Left ventricle myocardium superior (tissue), 1 donor: ENCODE data around the gene MEST. TPM values are rescaled to one million over a fixed set of nuclear protein-coding genes. Genes with fewer than 3 reads are reported as not detected.
"Not testable (repeated sequence)": the region's sequence is repeated elsewhere in the genome, so short reads cannot be mapped to it uniquely, and the experiment has no call there.

ENCODE experiments used
- ATAC-seq: fragments of 200-7000 bp; cut with Tn5 transposase; one replicate; pipeline ENCODE4 v1.9.1; 2020; ENCODE audit warnings: mild to moderate bottlenecking, moderate library complexity
- DNase-seq: peaks from one replicate; pipeline ENCODE4 v3.0.0-alpha.2; 2020
- intact Hi-C: fragments of 100-400 bp; cut with micrococcal nuclease; formaldehyde crosslinking; loops from one replicate; pipeline ENCODE4 v1.11.0; 2022
- total RNA-seq: library from RNA; stranded (reverse); fragmentation: NEBNext Ultra II Directional; extraction: Animal tissue kit (Norgen Biotek cat#: 25700); gene quantifications from one replicate; pipeline ENCODE4 v1.2.1, GENCODE V29; 2021
- donor health status: DM: no; HTN: yes; CAD: no; lungs with severe emphysema.

The MEST gene
- total RNA-seq, 1 donor from 2014 or later, result 4.2 TPM

DNA sequence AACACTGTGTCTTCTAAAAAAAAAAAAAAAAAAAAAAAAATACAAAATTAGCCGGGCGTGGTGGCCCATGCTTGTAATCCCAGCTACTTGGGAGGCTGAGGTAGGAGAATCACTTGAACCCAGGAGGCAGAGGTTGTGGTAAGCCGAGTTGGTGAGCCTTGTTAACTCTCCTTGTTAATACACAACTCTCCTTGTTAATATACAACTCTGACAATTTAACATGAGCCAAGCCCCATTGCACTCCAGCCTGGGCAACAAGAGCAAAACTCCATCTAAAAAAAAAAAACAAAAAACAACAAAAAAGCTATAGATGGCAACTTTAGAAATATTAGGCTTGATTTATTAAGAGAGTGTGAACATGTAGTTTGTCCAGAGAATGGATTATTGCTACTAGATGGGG is 20.2 kb downstream of the MEST start:
- ATAC-seq, intact Hi-C loops, DNase-seq: not testable (repeated sequence)

DNA sequence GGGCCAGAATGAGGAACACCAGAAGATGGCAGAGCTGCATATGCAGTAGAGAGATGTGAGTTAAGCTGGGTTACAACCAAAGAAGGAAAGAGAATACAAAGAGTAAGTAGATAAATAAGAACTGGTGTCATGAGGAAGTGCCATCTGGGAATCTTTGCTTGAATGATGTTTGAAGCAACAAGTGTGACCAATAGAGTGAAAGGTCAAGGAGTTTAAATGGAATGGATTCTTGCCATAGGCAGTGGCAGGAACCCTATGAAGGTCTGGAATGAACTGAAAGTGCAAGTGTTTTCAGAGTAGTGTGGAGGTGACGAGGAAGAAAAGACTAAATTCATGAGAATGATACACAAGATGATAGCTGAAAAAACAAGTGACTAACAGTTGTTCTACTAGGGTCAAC is 21.6 kb downstream of the MEST start:
- DNase-seq (no peak), ATAC-seq (no peak)
- intact Hi-C loops, result no loop called here

DNA sequence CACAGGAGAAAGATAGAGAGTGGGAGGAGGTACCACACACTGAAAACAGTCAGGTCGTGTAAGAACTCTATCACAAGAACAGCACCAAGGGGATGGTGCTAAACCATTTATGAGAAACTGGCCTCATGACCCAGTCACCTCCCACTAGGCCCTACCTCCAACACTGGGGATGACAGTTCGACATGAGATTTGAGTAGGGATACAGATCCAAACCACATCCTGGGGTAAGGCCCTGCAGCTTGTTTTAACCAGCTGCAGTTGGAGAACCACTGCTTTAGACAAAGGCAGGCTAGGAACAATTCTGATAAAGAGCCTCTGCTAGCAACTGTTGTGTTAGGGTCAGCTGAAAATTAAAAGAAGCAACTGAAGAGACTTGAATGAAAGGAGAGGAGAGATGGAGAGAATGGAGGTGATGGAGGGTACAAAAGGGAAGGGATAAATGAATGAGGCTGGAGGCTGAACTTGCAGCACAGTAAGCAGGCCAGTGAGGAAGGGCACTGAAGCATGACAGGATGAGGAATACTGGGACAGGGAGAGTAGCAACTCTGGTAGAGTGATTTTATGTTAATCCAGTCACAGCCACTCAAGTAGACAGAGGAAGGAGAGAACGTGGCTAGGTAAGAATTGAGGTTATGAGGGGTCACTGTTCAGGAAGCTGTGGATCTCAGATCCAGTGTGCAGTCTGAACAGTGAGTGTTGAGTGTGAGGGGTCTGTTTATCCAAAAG is 23.6 kb downstream of the MEST start:
- DNase-seq (no peak), ATAC-seq (no peak)
- intact Hi-C loops, result no loop called here

DNA sequence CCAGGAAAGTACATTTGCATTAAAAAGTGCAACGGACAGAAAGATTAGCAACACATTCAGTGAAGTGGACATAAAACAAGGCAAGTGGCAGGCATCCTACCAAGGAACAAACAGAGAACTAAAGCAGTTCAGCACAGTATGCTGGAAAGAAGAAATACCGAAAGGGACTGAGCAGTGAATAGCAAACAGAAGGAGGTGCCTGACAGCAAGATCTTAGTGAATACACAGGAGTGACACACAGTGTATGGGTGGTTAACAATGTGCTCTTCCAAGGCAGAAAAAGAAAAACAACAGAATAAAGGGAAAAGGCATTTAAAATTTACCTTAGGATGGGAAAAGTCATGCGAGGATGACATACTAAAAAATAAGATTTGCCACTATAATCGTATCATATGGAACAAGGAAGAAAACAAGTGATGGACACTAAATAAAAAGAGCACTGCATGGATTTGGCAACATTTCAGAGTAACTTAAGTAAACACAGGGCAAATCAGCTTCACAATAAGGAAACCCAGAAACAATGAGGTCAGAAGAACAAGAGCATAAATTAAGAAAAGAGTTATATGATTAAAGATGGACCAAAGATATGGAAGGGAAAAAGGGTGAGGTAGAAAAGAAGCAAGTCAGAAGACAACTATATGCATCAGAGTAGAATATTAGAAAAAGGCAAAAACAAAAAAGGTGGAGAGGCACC is 29.5 kb downstream of the MEST start:
- ATAC-seq, result no peak
- intact Hi-C loops, result no loop called here
- no peak for DNase-seq

DNA sequence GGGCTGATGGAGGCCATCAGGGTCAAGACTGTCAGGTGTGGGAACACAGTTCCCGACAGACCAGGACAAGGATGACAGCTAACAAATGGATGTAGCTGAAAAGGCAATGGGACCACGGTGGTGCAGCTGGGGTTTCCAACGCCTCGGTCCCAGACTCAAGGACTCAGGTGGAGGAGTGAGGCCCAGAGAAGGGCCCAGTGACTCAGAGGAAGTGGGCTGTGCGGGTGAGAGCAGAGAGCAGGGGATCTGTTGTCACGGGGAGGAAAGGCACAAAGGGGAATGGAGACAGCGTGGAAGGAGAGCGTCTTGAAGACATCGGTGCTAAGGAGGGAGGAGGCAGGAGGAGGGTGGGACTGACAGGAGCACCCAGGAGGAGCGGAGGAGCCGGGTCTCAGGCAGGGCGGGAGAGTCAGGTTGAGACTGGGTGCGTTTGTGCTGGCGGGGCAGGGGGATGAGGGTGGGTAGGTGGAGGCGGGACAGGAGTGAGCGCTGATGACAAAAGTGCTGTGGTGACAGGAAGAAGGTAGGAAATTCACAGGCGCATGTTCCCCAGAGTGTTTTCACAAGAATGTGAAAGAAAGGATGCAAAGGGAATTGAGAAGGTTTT is 31.7 kb downstream of the MEST start:
- DNase-seq, ATAC-seq, intact Hi-C loops: not testable (repeated sequence)

DNA sequence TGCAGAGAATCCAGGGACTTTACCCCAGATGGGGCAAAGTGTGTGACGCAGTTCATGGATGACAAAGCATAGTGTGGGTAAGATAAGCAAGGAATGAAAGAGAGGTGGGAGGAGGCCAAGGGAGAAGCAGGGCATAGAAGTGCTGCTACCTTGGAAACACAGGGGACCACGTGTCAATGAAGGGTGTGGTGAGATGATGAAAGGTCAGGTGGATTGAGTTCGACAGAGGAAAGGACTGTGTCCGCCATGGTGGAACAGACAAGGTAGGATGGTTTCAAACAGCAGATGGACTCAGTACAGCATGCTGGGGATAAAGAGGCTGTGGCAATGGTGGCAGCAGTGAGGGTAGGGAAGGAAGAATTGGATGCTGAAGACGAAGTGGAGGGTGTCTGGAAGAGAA is 32.7 kb downstream of the MEST start:
- no peak for DNase-seq
- intact Hi-C loops, result no loop called here
- no peak for ATAC-seq

DNA sequence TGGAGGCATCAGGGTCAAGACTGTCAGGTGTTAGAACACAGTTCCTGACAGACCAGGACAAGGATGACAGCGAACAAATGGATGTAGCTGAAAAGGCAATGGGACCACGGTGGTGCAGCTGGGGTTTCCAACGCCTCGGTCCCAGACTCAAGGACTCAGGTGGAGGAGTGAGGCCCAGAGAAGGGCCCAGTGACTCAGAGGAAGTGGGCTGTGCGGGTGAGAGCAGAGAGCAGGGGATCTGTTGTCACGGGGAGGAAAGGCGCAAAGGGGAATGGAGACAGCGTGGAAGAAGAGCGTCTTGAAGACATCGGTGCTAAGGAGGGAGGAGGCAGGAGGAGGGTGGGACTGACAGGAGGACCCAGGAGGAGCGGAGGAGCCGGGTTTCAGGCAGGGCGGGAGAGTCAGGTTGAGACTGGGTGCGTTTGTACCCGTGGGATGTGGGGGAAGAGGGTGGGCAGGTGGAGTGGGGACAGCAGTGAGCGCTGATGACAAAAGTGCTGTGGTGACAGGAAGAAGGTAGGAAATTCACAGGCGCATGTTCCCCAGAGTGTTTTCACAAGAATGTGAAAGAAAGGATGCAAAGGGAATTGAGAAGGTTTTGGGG is 36.0 kb downstream of the MEST start:
- ATAC-seq, DNase-seq, intact Hi-C loops: not testable (repeated sequence)

DNA sequence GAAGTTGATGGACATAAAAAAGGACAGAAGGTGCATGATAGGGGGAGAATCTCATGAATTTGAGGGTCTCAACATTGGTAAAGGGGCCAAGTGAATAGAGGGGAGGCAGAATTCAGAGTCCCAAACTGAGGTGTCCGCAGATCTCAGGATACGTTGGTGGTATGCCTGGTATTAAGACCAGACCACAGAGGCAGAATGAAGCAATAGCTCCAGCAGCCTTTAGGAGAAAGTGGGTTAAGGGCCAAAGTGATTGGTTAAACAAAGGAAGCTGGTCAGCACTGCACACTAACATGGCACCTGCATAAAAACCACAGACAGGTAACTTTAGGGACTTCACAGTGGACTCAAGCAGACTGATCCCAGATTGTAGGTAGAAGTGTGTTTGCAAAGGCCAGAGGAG is 37.5 kb downstream of the MEST start:
- DNase-seq (no peak), ATAC-seq (no peak)
- intact Hi-C loops, result no loop called here

DNA sequence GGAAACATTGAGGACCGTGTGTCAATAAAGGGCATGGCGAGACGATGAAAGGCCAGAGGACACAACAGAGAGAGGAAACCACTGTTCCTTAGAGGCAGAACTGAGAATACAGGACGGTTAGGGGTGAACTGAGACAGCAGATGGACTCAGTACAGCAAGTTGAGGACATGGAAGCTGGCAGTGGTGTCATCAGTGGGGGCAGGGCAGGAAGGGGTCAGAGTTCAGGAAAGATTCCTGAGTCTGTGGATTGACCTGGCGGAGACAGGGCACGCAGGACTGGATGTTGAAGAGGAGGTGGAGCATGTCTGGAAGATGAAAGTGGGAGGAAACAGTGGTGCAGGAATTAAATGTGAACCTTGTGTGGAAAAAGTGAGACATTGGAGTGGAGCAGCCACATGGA is 46.0 kb downstream of the MEST start:
- DNase-seq, intact Hi-C loops: not testable (repeated sequence)

DNA sequence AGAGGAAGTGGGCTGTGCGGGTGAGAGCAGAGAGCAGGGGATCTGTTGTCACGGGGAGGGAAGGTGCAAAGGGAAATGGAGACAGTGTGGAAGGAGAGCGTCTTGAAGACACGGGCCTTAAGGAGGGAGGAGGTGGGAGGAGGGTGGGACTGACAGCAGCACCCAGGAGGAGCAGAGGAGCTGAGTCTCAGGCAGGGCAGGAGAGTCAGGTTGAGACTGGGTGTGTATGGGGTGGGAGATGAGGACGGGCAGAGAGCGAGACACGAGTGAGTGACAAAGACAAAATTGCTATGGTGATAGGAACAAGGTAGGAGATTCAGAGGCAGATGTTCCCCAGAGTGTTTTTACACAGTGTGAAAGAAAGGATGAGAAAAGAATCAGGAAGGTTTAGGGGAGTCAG is 49.4 kb downstream of the MEST start:
- DNase-seq, intact Hi-C loops, ATAC-seq: not testable (repeated sequence)

More for the DNA sequence above, 46.0 kb downstream of the MEST start:
- not testable (repeated sequence) for ATAC-seq

DNA sequence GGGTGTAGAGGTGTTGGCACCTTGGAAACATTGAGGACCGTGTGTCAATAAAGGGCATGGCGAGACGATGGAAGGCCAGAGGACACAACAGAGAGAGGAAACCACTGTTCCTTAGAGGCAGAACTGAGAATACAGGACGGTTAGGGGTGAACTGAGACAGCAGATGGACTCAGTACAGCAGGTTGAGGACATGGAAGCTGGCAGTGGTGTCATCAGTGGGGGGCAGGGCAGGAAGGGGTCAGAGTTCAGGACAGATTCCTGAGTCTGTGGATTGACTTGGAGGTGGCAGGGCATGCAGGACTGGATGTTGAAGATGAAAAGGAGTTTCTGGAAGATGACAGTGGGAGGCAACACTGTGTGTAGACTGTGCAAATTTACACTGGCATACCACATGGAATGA is 50.4 kb downstream of the MEST start:
- ATAC-seq, DNase-seq, intact Hi-C loops: not testable (repeated sequence)

DNA sequence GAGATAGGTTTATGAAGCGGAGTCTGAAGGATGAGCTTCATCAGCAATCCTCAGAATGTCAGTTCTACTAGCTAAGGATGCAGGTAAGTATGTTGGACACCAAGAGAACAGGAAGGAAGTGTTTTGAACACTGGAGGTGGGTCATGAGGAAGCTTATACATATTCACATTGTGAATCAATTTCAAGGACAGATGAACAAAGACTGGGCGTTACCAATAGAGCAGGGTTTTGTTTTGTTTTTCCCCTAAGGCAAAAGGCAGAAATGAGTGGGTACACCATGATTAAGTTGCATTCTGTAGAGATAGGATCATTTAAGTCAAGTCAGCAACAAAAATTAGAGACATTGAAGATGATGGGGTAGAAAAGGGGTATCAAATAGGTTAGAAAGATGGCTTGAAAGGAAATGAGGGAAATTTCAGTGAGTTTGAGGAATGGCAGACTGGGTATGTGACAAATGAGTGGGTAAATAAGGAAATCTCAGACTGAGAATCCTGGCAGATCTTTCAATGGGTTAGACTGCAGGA is 51.7 kb downstream of the MEST start:
- ATAC-seq, result no peak
- intact Hi-C loops, result no loop called here
- DNase-seq, result no peak

DNA sequence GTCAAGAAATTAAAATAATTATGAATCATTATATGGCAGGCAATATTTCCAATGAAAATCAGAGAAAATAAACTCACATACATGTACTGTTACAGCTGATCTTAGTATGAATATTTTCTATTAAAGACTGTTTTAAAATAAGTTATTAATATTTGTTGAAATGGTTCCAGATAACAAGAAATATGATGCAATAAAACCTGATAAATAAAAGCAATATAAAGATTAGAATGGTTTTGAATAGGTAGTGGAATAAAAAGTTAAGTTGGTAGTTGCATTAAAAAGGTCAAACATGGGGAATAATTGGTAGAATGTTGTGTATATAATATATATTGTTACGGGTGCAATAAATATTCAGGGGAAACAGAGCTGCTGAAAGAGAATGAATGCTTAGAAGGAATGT is 52.5 kb downstream of the MEST start:
- ATAC-seq, result no peak
- intact Hi-C loops, result no loop called here
- no peak for DNase-seq

DNA sequence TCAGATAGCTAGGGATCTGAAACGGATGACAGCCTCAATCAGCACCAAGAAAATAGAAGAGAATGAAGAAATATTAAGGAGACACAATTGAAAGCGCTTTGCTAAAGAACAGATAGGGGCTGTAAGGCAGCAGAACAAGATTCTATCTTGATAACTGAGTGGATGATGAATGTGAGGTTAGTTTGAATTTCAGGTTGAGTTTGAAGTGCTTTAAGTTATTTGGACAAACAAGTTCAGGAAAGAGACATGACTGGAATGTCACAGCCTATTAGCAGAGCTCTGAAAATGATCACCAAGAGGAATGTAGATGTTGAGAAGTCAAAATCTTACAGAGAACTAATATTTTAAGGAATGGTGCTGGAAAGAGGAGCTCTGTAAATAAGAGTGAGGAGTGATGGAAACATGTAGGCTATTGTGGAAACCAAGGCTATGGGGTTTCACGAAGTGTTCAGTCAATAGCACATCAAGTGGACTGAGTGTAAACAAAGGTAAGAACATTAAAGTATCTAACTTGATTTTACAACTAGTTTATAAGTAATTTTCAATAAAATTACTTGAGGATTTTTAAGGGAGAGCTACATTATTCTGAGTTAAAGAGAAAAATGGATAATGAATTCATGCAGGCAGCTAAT is 61.6 kb downstream of the MEST start:
- DNase-seq (no peak), ATAC-seq (no peak)
- intact Hi-C loops, result no loop called here

DNA sequence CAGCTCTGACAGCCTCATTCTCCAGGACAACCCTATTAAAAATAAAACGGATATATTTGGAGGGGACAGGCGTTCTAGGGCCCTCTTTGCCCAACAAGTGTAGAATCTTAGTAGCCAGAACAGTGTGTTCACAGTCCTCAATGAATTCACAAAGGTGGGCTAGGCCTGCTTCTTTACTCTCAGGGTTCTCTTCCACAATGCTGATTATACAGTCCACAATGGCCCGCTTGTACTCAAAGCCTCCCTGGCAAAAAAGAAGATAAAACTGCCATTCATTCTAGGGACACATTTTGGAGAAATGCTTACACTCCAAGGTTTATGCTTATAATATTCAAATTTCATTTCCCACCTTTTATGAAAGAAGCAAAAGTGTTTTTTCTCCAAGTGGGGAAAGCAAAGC is 62.6 kb downstream of the MEST start:
- DNase-seq, result no peak
- no peak for ATAC-seq
- intact Hi-C loops, result no loop called here
